DOHH2 (cell line): Measurements from ENCODE around the gene OR13C4.

Source experiments
- EZH2phosphoT487 ChIP-seq: fragments of 200-600 bp; sonication (generic); IDR thresholded peaks from 2 replicates; pipeline ENCODE4 v1.6.1; 2017; ENCODE audit warnings: borderline replicate concordance, mild to moderate bottlenecking, antibody characterized with exemption, low read length, moderate library complexity, mixed read lengths
- TF ChIP-seq, protein P1 (sequence below): fragments of 200-600 bp; sonication (generic); IDR thresholded peaks from one replicate; pipeline ENCODE4 v1.5.1; 2014; ENCODE audit warnings: antibody characterized with exemption, mild to moderate bottlenecking, low read depth, low read length; ENCODE audit not compliant: poor library complexity, severe bottlenecking

DNA sequence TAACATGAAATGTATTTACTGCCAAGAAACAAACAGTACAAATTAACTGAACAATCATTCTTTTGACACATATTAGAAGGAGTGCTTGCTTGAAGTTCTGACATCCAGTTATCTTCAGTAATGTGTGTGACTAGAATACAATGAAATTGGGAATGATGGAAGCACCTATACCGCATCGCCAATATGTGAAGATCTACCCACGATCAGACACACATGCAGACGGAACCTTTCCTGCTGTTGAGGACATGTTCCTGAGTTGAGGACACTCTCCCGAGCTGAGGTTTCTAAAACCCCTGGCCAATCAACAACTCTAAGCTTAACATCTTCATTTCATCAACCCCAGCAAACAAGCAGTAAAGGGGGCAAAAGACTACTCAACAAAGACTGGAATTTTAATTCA is 9.7 kb upstream of the OR13C4 start, which contains the start of gene OR13C3:
- TF ChIP-seq, protein P1, sequence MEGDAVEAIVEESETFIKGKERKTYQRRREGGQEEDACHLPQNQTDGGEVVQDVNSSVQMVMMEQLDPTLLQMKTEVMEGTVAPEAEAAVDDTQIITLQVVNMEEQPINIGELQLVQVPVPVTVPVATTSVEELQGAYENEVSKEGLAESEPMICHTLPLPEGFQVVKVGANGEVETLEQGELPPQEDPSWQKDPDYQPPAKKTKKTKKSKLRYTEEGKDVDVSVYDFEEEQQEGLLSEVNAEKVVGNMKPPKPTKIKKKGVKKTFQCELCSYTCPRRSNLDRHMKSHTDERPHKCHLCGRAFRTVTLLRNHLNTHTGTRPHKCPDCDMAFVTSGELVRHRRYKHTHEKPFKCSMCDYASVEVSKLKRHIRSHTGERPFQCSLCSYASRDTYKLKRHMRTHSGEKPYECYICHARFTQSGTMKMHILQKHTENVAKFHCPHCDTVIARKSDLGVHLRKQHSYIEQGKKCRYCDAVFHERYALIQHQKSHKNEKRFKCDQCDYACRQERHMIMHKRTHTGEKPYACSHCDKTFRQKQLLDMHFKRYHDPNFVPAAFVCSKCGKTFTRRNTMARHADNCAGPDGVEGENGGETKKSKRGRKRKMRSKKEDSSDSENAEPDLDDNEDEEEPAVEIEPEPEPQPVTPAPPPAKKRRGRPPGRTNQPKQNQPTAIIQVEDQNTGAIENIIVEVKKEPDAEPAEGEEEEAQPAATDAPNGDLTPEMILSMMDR = no peak
- TF ChIP-seq EZH2phosphoT487 = no peak
